ENCODE measurements around the gene CAMK2N2.
A peak's percentile ranks its signal among the peaks of the same experiment; 100 is the strongest.

Gene CAMK2N2

GRCh38 chr3:184228376-184229137 lies 32.8 kb downstream of the CAMK2N2 start:
- Histone ChIP-seq H3K4me3 (replicated peaks; ENCODE audit: insufficient read depth, low read length) (no peak overlapping the region), H3K27ac (replicated peaks) (no peak overlapping the region), H3K27me3 (ENCODE audit: insufficient read depth, poor library complexity, severe bottlenecking) (peaks cover 47% of the 10 kb centered on the region)
- no peak for DNase-seq (ENCODE audit: low read depth in 1 of 2, low spot score in 1 of 2)
- TF ChIP-seq REST (IDR thresholded peaks at IDR 0.05; ENCODE audit: insufficient replicate concordance, low read depth), result no peak
- no peak for TF ChIP-seq GABPA (IDR thresholded peaks at IDR 0.05; ENCODE audit: low read depth)

GRCh38 chr3:184227481-184227935 lies 33.8 kb downstream of the CAMK2N2 start:
- peak in 1 of 2 experiments; percentile 24 for DNase-seq (ENCODE audit: low read depth in 1 of 2, low spot score in 1 of 2)
- peak; percentile 89 for TF ChIP-seq CTCF (IDR thresholded peaks at IDR 0.05; ENCODE audit: insufficient read depth, low read length)
- TF ChIP-seq REST (IDR thresholded peaks at IDR 0.05; ENCODE audit: insufficient replicate concordance, low read depth), result no peak
- Histone ChIP-seq H3K27me3 (ENCODE audit: insufficient read depth, poor library complexity, severe bottlenecking) (peaks cover 43% of the 10 kb centered on the region), H3K27ac (replicated peaks) (no peak overlapping the region), H3K4me3 (replicated peaks; ENCODE audit: insufficient read depth, low read length) (no peak overlapping the region)

GRCh38 chr3:184223946-184224345 lies 37.4 kb downstream of the CAMK2N2 start:
- Histone ChIP-seq H3K27ac (replicated peaks) (no peak overlapping the region), H3K27me3 (ENCODE audit: insufficient read depth, poor library complexity, severe bottlenecking) (peaks cover 21% of the 10 kb centered on the region), H3K4me3 (replicated peaks; ENCODE audit: insufficient read depth, low read length) (no peak overlapping the region)
- no peak for DNase-seq (ENCODE audit: low read depth in 1 of 2, low spot score in 1 of 2)
- TF ChIP-seq POLR2AphosphoS5 (IDR thresholded peaks at IDR 0.05; ENCODE audit: low read depth) (no peak), REST (IDR thresholded peaks at IDR 0.05; ENCODE audit: insufficient replicate concordance, low read depth) (no peak), GABPA (IDR thresholded peaks at IDR 0.05; ENCODE audit: low read depth) (no peak), SPI1 (IDR thresholded peaks at IDR 0.05; ENCODE audit: borderline replicate concordance, low read depth) (no peak), CTCF (IDR thresholded peaks at IDR 0.05; ENCODE audit: insufficient read depth, low read length) (no peak)

Measured in HL-60 (cell line).